Measurements from ENCODE around the gene PLSCR4. TPM values are rescaled to one million over a fixed set of nuclear protein-coding genes. Genes with fewer than 3 reads are reported as not detected.

Gene PLSCR4
- total and polyA plus RNA-seq, 12 donors: 17.2 to 155 (median 60.1) TPM

- 72 to 86% (median 81%) methylated on average over 6 of the region's 6 CpGs for whole genome bisulfite sequencing, 4 donors
- no peaks in the 10 kb centered on the region for H3K27me3 ChIP-seq
- no peak overlapping the region for H3K4me3 ChIP-seq
- intact Hi-C loops (cut with DNase I): loop anchor here in 1 of 2 donors (10.0 kb wide), 1 partner anchor 113 kb away; no protein-coding TSS in a partner anchor
- no peaks in the 10 kb centered on the region for H3K36me3 ChIP-seq (replicated peaks in 1 of 2)
- H3K9me3 ChIP-seq (replicated peaks in 1 of 3): no peaks in the 10 kb centered on the region
- H3K4me1 ChIP-seq (replicated peaks in 1 of 2): no peaks in the 10 kb centered on the region
- no peak overlapping the region for H3K27ac ChIP-seq
- TF ChIP-seq POLR2A (IDR thresholded peaks at IDR 0.05) (no peak), CTCF (IDR thresholded peaks at IDR 0.05) (no peak)
- DNase-seq: no peak
These were observed 72.8 kb downstream of the PLSCR4 start for GRCh38 chr3:146178006-146178689.

- no peak overlapping the region for H3K27ac ChIP-seq
- H3K36me3 ChIP-seq (replicated peaks in 1 of 2): no peaks in the 10 kb centered on the region
- no peaks in the 10 kb centered on the region for H3K4me1 ChIP-seq (replicated peaks in 1 of 2)
- no peaks in the 10 kb centered on the region for H3K9me3 ChIP-seq (replicated peaks in 1 of 3)
- H3K27me3 ChIP-seq: no peaks in the 10 kb centered on the region
- intact Hi-C loops (cut with DNase I): loop anchor here in 1 of 2 donors (10.0 kb wide), 1 partner anchor 113 kb away; no protein-coding TSS in a partner anchor
- DNase-seq: no peak
- 71 to 87% (median 81%) methylated on average over 1 of the region's 1 CpG for WGBS, 4 donors
- H3K4me3 ChIP-seq: no peak overlapping the region
- TF ChIP-seq CTCF (IDR thresholded peaks at IDR 0.05) (no peak), POLR2A (IDR thresholded peaks at IDR 0.05) (no peak)
These were observed 73.4 kb downstream of the PLSCR4 start for GRCh38 chr3:146177519-146177918.

GRCh38 chr3:146177072-146177471 is 73.8 kb downstream of the PLSCR4 start:
- H3K9me3 ChIP-seq (replicated peaks in 1 of 3): no peaks in the 10 kb centered on the region
- H3K4me3 ChIP-seq: no peak overlapping the region
- 76 to 83% (median 82%) methylated on average over 3 of the region's 3 CpGs for WGBS, 4 donors
- no peaks in the 10 kb centered on the region for H3K4me1 ChIP-seq (replicated peaks in 1 of 2)
- TF ChIP-seq POLR2A (IDR thresholded peaks at IDR 0.05): no peak
- TF ChIP-seq CTCF (IDR thresholded peaks at IDR 0.05): no peak
- intact Hi-C loops (cut with DNase I): loop anchor here in 1 of 2 donors (10.0 kb wide), 1 partner anchor 112 kb away; no protein-coding TSS in a partner anchor
- H3K36me3 ChIP-seq (replicated peaks in 1 of 2): no peaks in the 10 kb centered on the region
- no peak overlapping the region for H3K27ac ChIP-seq
- DNase-seq: no peak
- H3K27me3 ChIP-seq: no peaks in the 10 kb centered on the region

GRCh38 chr3:146172586-146172985 is 78.3 kb downstream of the PLSCR4 start:
- intact Hi-C loops (cut with DNase I): loop anchor here in 1 of 2 donors (10.0 kb wide), 1 partner anchor 108 kb away; no protein-coding TSS in a partner anchor
- no peak for DNase-seq
- 92 to 95% (median 93%) methylated on average over 1 of the region's 1 CpG for WGBS, 4 donors
- H3K27ac ChIP-seq: no peak overlapping the region
- H3K36me3 ChIP-seq (replicated peaks in 1 of 2): no peaks in the 10 kb centered on the region
- TF ChIP-seq CTCF (IDR thresholded peaks at IDR 0.05) (no peak), POLR2A (IDR thresholded peaks at IDR 0.05) (no peak)
- H3K27me3 ChIP-seq: no peaks in the 10 kb centered on the region
- no peak overlapping the region for H3K4me3 ChIP-seq
- no peaks in the 10 kb centered on the region for H3K9me3 ChIP-seq (replicated peaks in 1 of 3)
- no peaks in the 10 kb centered on the region for H3K4me1 ChIP-seq (replicated peaks in 1 of 2)

All from adrenal gland (tissue), 12 donors.